Liver (tissue), 9 donors: Measurements from ENCODE around the gene IGF1. TPM values are rescaled to one million over a fixed set of nuclear protein-coding genes. Genes with fewer than 3 reads are reported as not detected.

Source experiments
- DNase-seq: peaks from one replicate; pipeline ENCODE4 v3.0.0-alpha.2; 2017; ENCODE audit warnings: low spot score
- H3K27ac ChIP-seq, 2 donors: one replicate each; pipeline ENCODE4 v1.7.0; 2013; ENCODE audit warnings: inconsistent platforms in 2 of 2, low read length in 2 of 2, control low read depth in 1 of 2, low read depth in 1 of 2, mild to moderate bottlenecking in 1 of 2
- H3K27me3 ChIP-seq, 4 donors: one replicate each; pipeline versions ENCODE4 v1.6.1 to v1.7.0; 2013; ENCODE audit warnings: low read length in 3 of 4, inconsistent platforms in 1 of 4, mild to moderate bottlenecking in 1 of 4, moderate library complexity in 1 of 4; ENCODE audit not compliant: control insufficient read depth in 4 of 4, insufficient read depth in 4 of 4
- H3K36me3 ChIP-seq, 4 donors: one replicate each; pipeline versions ENCODE4 v1.6.1 to v1.7.0; 2013; ENCODE audit warnings: low read length in 3 of 4, mild to moderate bottlenecking in 3 of 4, low read depth in 1 of 4, moderate library complexity in 1 of 4; ENCODE audit not compliant: control insufficient read depth in 4 of 4, insufficient read depth in 3 of 4
- H3K4me1 ChIP-seq, 4 donors: one replicate each; pipeline versions ENCODE4 v1.6.1 to v1.7.0; 2013; ENCODE audit warnings: low read length in 3 of 4, mild to moderate bottlenecking in 3 of 4, moderate library complexity in 1 of 4; ENCODE audit not compliant: control insufficient read depth in 4 of 4, insufficient read depth in 4 of 4
- H3K4me3 ChIP-seq, 3 donors: one replicate each; pipeline versions ENCODE4 v1.6.1 to v1.7.0; 2013; ENCODE audit warnings: low read length in 3 of 3, control low read depth in 1 of 3, low read depth in 1 of 3, mild to moderate bottlenecking in 1 of 3
- H3K9ac ChIP-seq, 2 donors: one replicate each; pipeline ENCODE4 v1.7.0; 2013; ENCODE audit warnings: low read length in 2 of 2, mild to moderate bottlenecking in 2 of 2, moderate library complexity in 2 of 2, control low read depth in 1 of 2, low read depth in 1 of 2
- H3K9me3 ChIP-seq, 4 donors: one replicate each; pipeline versions ENCODE4 v1.6.1 to v1.7.0; 2013; ENCODE audit warnings: low read length in 3 of 4; ENCODE audit not compliant: control insufficient read depth in 4 of 4
- CTCF ChIP-seq: fragments of 150-350 bp; IDR thresholded peaks from 2 replicates; pipeline ENCODE4 v1.5.1; 2017; ENCODE audit warnings: improper control_type of control experiment, low read depth, low read length; ENCODE audit not compliant: missing input control
- EGR1 ChIP-seq, 2 donors: IDR thresholded peaks; 2 replicates each; pipeline ENCODE4 v1.6.1; 2016 to 2018; ENCODE audit warnings: antibody characterized with exemption in 2 of 2, low read depth in 2 of 2
- FOXA1 ChIP-seq: IDR thresholded peaks from 2 replicates; pipeline ENCODE4 v1.6.1; 2016; ENCODE audit warnings: antibody characterized with exemption
- FOXA2 ChIP-seq: IDR thresholded peaks from 2 replicates; pipeline ENCODE4 v1.6.1; 2016; ENCODE audit warnings: antibody characterized with exemption
- GABPA ChIP-seq, 2 donors: IDR thresholded peaks in 1 of 2; conservative IDR thresholded peaks in 1 of 2; 2 replicates each; pipeline ENCODE4 v1.6.1; 2016; ENCODE audit warnings: antibody characterized with exemption in 2 of 2, mild to moderate bottlenecking in 1 of 2, moderate library complexity in 1 of 2
- HNF4A ChIP-seq, 2 donors: conservative IDR thresholded peaks; 2 replicates each; pipeline ENCODE4 v1.6.1; 2016; ENCODE audit warnings: antibody characterized with exemption in 2 of 2, mild to moderate bottlenecking in 2 of 2
- HNF4G ChIP-seq: IDR thresholded peaks from 2 replicates; pipeline ENCODE4 v1.6.1; 2016; ENCODE audit warnings: antibody characterized with exemption
- JUND ChIP-seq, 2 donors: IDR thresholded peaks; 2 replicates each; pipeline ENCODE4 v1.6.1; 2016; ENCODE audit warnings: antibody characterized with exemption in 2 of 2
- MAX ChIP-seq: IDR thresholded peaks from 2 replicates; pipeline ENCODE4 v1.6.1; 2016; ENCODE audit warnings: antibody characterized with exemption
- NR2F2 ChIP-seq: IDR thresholded peaks from 2 replicates; pipeline ENCODE4 v1.6.1; 2016; ENCODE audit warnings: antibody characterized with exemption
- RAD21 ChIP-seq, 2 donors: IDR thresholded peaks; 2 replicates each; pipeline ENCODE4 v1.6.1; 2016; ENCODE audit warnings: antibody characterized with exemption in 2 of 2, mild to moderate bottlenecking in 2 of 2
- REST ChIP-seq: IDR thresholded peaks from 2 replicates; pipeline ENCODE4 v1.6.1; 2016; ENCODE audit warnings: antibody characterized with exemption, mild to moderate bottlenecking
- RXRA ChIP-seq, 2 donors: IDR thresholded peaks; 2 replicates each; pipeline ENCODE4 v1.6.1; 2017 to 2018; ENCODE audit warnings: antibody characterized with exemption in 2 of 2, mild to moderate bottlenecking in 1 of 2
- SP1 ChIP-seq: IDR thresholded peaks from 2 replicates; pipeline ENCODE4 v1.6.1; 2018; ENCODE audit warnings: antibody characterized with exemption, mild to moderate bottlenecking
- TAF1 ChIP-seq: conservative IDR thresholded peaks from 2 replicates; pipeline ENCODE4 v1.6.1; 2016; ENCODE audit warnings: antibody characterized with exemption, mild to moderate bottlenecking
- YY1 ChIP-seq: IDR thresholded peaks from 2 replicates; pipeline ENCODE4 v1.6.1; 2016; ENCODE audit warnings: antibody characterized with exemption, mild to moderate bottlenecking
- polyA plus RNA-seq, 2 donors: library from polyadenylated mRNA; stranded (reverse) in 1 of 2; unstranded in 1 of 2; fragments of 200-250 nt in 1 of 2; fragments of >200 nt in 1 of 2; fragmentation: Nextera tagmentation in 1 of 2; extraction: Ambion mirVana in 1 of 2; gene quantifications; one replicate each; pipeline versions ENCODE4 v1.2.1 to v1.2.3, GENCODE V29; 2013 to 2015
- total RNA-seq, 2 donors: library from RNA; depleted of rRNA; stranded (reverse); fragments of >200 nt; gene quantifications; one replicate each; pipeline ENCODE4 v1.2.3, GENCODE V29; 2014
- TF ChIP-seq, protein P1 (sequence below): IDR thresholded peaks from 2 replicates; pipeline ENCODE4 v1.6.1; 2016; ENCODE audit warnings: antibody characterized with exemption
- donor health status: healthy.
- donor health status: healthy.
- donor health status: healthy.
- donor health status: healthy.
- donor health status: healthy.

Gene IGF1
- total and polyA plus RNA-seq, 4 donors = 0.61 to 118 (median 33.3) TPM

DNA sequence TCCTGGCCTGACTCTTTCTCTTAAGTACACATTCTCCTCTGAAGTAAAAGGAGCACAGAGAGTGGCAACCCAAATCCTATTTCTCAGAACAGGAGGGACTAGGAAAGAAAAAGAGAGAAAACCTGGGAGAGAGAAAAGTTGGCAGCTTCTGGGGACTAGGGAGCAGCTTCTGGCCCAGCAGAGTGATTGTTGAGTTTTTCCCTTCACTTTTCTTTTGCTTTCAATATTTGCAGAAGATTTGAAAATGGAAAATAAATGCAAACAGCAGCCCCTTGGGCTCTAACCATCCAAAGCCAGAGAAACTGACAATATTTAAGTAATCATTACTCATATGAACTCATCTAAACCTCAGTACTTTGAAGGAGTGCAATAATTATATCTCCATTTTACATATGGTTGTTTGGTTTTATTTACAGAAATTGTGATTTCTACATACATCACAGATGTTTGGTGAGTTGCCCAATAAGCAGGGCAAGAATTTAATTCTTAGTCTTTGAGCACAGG, 28.8 kb upstream of the IGF1 start:
- peaks cover 4 to 31% (median 20%) of the 10 kb centered on the region in 4 donors for H3K4me1 ChIP-seq
- no peak overlapping the region for H3K27ac ChIP-seq
- H3K9me3 ChIP-seq = no peaks in the 10 kb centered on the region
- TF ChIP-seq FOXA1 = no peak
- no peak for TF ChIP-seq TAF1
- no peak for TF ChIP-seq REST
- TF ChIP-seq EGR1 (IDR thresholded peaks at IDR 0.05; ENCODE audit: low read depth in 2 of 2) = no peak
- no peak for TF ChIP-seq HNF4A (conservative IDR thresholded peaks at IDR 0.05)
- TF ChIP-seq, protein P1, sequence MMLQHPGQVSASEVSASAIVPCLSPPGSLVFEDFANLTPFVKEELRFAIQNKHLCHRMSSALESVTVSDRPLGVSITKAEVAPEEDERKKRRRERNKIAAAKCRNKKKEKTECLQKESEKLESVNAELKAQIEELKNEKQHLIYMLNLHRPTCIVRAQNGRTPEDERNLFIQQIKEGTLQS = no peak
- no peak for TF ChIP-seq HNF4G
- no peak for TF ChIP-seq JUND (IDR thresholded peaks at IDR 0.05)
- TF ChIP-seq RXRA (IDR thresholded peaks at IDR 0.05) = no peak
- no peak for TF ChIP-seq CTCF
- no peak for TF ChIP-seq MAX
- TF ChIP-seq GABPA (IDR thresholded peaks at IDR 0.05 in 1 of 2, conservative IDR thresholded peaks at IDR 0.05 in 1 of 2) = no peak
- TF ChIP-seq RAD21 (IDR thresholded peaks at IDR 0.05) = no peak
- TF ChIP-seq YY1 = no peak
- DNase-seq = no peak
- no peak overlapping the region for H3K9ac ChIP-seq
- H3K27me3 ChIP-seq = no peaks in the 10 kb centered on the region
- H3K36me3 ChIP-seq = no peaks in the 10 kb centered on the region
- H3K4me3 ChIP-seq = no peak overlapping the region

- no peak overlapping the region for H3K4me3 ChIP-seq
- no peaks in the 10 kb centered on the region for H3K36me3 ChIP-seq
- no peak for DNase-seq
- H3K27me3 ChIP-seq = no peaks in the 10 kb centered on the region
- H3K4me1 ChIP-seq = peaks cover 4 to 30% (median 20%) of the 10 kb centered on the region in 4 donors
- no peak overlapping the region for H3K27ac ChIP-seq
- no peaks in the 10 kb centered on the region for H3K9me3 ChIP-seq
- H3K9ac ChIP-seq = no peak overlapping the region
- TF ChIP-seq, protein P1 = no peak
- TF ChIP-seq GABPA (IDR thresholded peaks at IDR 0.05 in 1 of 2, conservative IDR thresholded peaks at IDR 0.05 in 1 of 2) = no peak
- no peak for TF ChIP-seq RAD21 (IDR thresholded peaks at IDR 0.05)
- TF ChIP-seq YY1 = no peak
- no peak for TF ChIP-seq HNF4A (conservative IDR thresholded peaks at IDR 0.05)
- no peak for TF ChIP-seq FOXA1
- no peak for TF ChIP-seq CTCF
- TF ChIP-seq EGR1 (IDR thresholded peaks at IDR 0.05; ENCODE audit: low read depth in 2 of 2) = no peak
- TF ChIP-seq NR2F2 = no peak
- TF ChIP-seq MAX = no peak
- no peak for TF ChIP-seq SP1
- TF ChIP-seq RXRA (IDR thresholded peaks at IDR 0.05) = no peak
- no peak for TF ChIP-seq JUND (IDR thresholded peaks at IDR 0.05)
- no peak for TF ChIP-seq HNF4G
- TF ChIP-seq REST = no peak
- no peak for TF ChIP-seq FOXA2
- TF ChIP-seq TAF1 = no peak
These were observed 27.7 kb upstream of the IGF1 start for GRCh38 chr12:102508052-102508451.
